Vagina (tissue), 2 donors: ENCODE results near the gene EPB41L3. TPM values are rescaled to one million over a fixed set of nuclear protein-coding genes. Genes with fewer than 3 reads are reported as not detected.

Experiments used
- DNase-seq, 2 donors: peaks; one replicate each; pipeline ENCODE4 v3.0.0-alpha.2; 2017; ENCODE audit errors: extremely low spot score in 2 of 2
- H3K27ac ChIP-seq: fragments of 200-600 bp; sonication (generic); one replicate; pipeline ENCODE4 v1.5.1; 2019
- H3K27me3 ChIP-seq: fragments of 200-600 bp; sonication (generic); one replicate; pipeline ENCODE4 v1.5.1; 2019
- H3K36me3 ChIP-seq, 2 donors: fragments of 200-600 bp; sonication (generic); one replicate each; pipeline ENCODE4 v1.5.1; 2017 to 2019
- H3K4me1 ChIP-seq: fragments of 200-600 bp; sonication (generic); one replicate; pipeline ENCODE4 v1.5.1; 2019
- H3K4me3 ChIP-seq, 2 donors: fragments of 200-600 bp; sonication (generic); 1 replicate in 1 of 2; 2 replicates in 1 of 2; pipeline ENCODE4 v1.5.1; 2016 to 2019
- H3K9me3 ChIP-seq: fragments of 200-600 bp; sonication (generic); one replicate; pipeline ENCODE4 v1.5.1; 2019
- POLR2A ChIP-seq, 2 donors: fragments of 450-650 bp; IDR thresholded peaks; one replicate each; pipeline ENCODE4 v1.6.1; 2017; ENCODE audit warnings: antibody characterized with exemption in 2 of 2, mild to moderate bottlenecking in 2 of 2, moderate library complexity in 2 of 2
- POLR2AphosphoS5 ChIP-seq, 2 donors: sonication (generic); formaldehyde crosslinking; IDR thresholded peaks; one replicate each; pipeline ENCODE4 v1.9.0; 2017; ENCODE audit warnings: antibody characterized with exemption in 2 of 2, mild to moderate bottlenecking in 2 of 2, low read depth in 1 of 2; ENCODE audit not compliant: insufficient read depth in 1 of 2
- intact Hi-C: fragments of 100-400 bp; cut with DNase I; formaldehyde crosslinking; loops from one replicate; pipeline ENCODE4 v1.15.1; 2023
- total RNA-seq: library from RNA; depleted of rRNA; stranded (reverse); fragments of >200 nt; gene quantifications from one replicate; pipeline ENCODE4 v1.2.3, GENCODE V29; 2016
- TF ChIP-seq, protein P1 (sequence below), 3 experiments: fragments of 450-650 bp in 2 of 3; fragments of 200-600 bp in 1 of 3; sonication (generic) in 1 of 3; IDR thresholded peaks; one replicate each; pipeline ENCODE4 v1.5.1; 2017 to 2019; ENCODE audit warnings: antibody characterized with exemption in 3 of 3, mild to moderate bottlenecking in 2 of 3, moderate library complexity in 2 of 3

The EPB41L3 gene
- total RNA-seq, 1 donor from 2014 or later, result 53.0 TPM

DNA sequence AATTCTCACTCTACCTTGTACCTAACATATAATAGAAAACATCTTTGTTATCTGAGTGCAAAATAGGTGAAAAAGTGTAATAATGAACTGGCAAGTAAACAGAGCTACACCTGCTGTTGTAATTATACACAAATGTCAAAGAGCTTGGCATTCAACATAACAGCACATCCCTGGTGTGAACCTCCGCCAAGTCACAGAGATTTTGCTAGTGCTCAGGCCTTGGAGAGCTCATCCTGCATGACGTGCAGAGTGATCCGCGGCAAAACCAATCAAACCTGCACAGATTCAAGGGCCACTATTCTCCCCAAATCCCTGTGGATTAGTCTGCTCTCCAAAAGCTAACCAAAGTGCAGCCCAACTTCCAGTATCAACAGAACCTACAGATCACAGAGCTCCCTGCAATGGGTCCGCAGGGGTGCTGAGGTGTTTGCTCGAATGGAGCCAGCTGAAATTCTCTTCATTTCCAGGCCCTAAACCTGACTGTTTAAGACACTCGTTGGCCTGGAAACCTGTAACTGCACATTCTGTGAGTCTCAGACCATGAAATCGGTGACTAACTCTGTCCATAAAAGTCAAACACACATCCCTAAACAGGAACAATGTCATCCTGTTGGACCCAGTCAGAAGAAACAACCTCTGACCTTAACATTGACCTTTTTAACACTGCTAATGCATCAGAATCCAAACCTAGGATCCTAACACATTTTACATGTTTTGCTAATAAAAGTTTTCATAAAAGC lies 111.8 kb downstream of the EPB41L3 start:
- Histone ChIP-seq H3K4me3 (no peak overlapping the region), H3K9me3 (no peaks in the 10 kb centered on the region), H3K27me3 (no peaks in the 10 kb centered on the region), H3K27ac (no peak overlapping the region), H3K4me1 (no peaks in the 10 kb centered on the region), H3K36me3 (no peaks in the 10 kb centered on the region)
- intact Hi-C loops, result no loop called here
- no peak for DNase-seq
- TF ChIP-seq POLR2A (IDR thresholded peaks at IDR 0.05) (no peak), POLR2AphosphoS5 (IDR thresholded peaks at IDR 0.05; ENCODE audit: insufficient read depth in 1 of 2, low read depth in 1 of 2) (no peak)
- TF ChIP-seq, protein P1, sequence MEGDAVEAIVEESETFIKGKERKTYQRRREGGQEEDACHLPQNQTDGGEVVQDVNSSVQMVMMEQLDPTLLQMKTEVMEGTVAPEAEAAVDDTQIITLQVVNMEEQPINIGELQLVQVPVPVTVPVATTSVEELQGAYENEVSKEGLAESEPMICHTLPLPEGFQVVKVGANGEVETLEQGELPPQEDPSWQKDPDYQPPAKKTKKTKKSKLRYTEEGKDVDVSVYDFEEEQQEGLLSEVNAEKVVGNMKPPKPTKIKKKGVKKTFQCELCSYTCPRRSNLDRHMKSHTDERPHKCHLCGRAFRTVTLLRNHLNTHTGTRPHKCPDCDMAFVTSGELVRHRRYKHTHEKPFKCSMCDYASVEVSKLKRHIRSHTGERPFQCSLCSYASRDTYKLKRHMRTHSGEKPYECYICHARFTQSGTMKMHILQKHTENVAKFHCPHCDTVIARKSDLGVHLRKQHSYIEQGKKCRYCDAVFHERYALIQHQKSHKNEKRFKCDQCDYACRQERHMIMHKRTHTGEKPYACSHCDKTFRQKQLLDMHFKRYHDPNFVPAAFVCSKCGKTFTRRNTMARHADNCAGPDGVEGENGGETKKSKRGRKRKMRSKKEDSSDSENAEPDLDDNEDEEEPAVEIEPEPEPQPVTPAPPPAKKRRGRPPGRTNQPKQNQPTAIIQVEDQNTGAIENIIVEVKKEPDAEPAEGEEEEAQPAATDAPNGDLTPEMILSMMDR (IDR thresholded peaks at IDR 0.05), result no peak

DNA sequence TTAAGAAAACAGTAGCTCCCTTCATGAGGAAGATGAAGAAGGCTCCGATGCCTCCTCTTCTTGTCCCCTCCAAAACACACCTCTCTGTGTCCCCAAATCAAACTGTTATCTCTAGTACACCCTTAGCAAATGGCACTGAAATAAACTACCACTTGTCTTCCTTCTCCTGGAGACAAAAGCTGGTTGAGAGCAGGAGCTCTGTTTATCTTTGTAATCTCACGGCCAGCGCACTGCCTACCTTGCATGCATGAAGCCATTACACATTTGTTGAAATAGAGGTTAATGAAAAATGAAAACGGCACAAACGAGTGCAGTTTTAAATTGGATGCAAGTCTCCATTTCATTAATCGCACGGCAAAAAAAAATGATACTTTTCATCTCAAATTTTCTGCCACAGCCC lies 113.7 kb downstream of the EPB41L3 start:
- H3K4me3 ChIP-seq, result no peak overlapping the region
- no peak for DNase-seq
- no peak overlapping the region for H3K27ac ChIP-seq
- TF ChIP-seq POLR2A (IDR thresholded peaks at IDR 0.05), result no peak
- H3K36me3 ChIP-seq, result no peaks in the 10 kb centered on the region
- H3K9me3 ChIP-seq, result no peaks in the 10 kb centered on the region
- no peaks in the 10 kb centered on the region for H3K4me1 ChIP-seq
- intact Hi-C loops, result no loop called here
- no peaks in the 10 kb centered on the region for H3K27me3 ChIP-seq

DNA sequence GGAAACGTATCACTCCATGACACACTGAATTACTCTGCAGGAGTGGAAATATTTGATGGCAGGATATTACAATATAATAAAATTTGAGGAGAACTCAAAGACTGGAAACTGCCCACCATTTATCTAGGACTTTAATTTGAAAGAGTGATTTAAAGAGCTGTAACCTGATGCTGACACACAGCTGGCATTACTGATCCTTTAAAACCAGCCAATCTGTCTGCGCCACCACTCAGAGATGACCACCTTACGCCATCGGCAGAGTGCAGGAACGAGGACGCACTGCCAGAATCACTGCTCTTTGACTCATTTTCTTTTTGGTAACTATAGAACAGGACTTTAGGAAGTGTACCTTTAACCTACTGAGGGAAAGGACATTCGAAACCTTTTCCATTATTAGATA lies 114.1 kb downstream of the EPB41L3 start:
- no peaks in the 10 kb centered on the region for H3K27me3 ChIP-seq
- H3K4me3 ChIP-seq, result no peak overlapping the region
- no peaks in the 10 kb centered on the region for H3K9me3 ChIP-seq
- no peak for DNase-seq
- H3K4me1 ChIP-seq, result no peaks in the 10 kb centered on the region
- intact Hi-C loops, result no loop called here
- H3K36me3 ChIP-seq, result no peaks in the 10 kb centered on the region
- no peak for TF ChIP-seq POLR2AphosphoS5 (IDR thresholded peaks at IDR 0.05; ENCODE audit: insufficient read depth in 1 of 2, low read depth in 1 of 2)
- TF ChIP-seq POLR2A (IDR thresholded peaks at IDR 0.05), result no peak
- TF ChIP-seq, protein P1 (IDR thresholded peaks at IDR 0.05), result no peak
- no peak overlapping the region for H3K27ac ChIP-seq

DNA sequence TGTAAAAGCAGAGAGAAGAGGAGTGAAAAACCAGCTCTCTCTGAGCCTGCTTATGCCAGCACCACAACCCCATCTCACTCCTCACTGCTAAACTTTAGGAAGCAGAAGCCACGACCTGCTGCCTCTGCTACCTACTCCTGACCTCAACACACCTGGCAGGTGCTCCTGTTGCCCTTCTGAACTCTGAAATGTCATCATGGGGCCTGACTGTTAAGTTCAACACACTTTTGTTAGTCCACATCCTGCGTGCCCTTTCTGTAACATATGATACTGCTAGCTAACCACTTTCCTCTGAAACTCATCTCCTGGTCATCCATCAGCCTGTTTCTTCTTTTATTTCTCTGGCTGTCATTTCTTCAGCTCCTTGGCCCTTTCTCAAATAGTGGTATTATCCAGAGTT lies 118.1 kb downstream of the EPB41L3 start:
- intact Hi-C loops, result no loop called here
- no peak overlapping the region for H3K4me3 ChIP-seq
- DNase-seq, result no peak
- H3K36me3 ChIP-seq, result no peaks in the 10 kb centered on the region
- H3K9me3 ChIP-seq, result no peaks in the 10 kb centered on the region
- no peaks in the 10 kb centered on the region for H3K27me3 ChIP-seq
- TF ChIP-seq POLR2A (IDR thresholded peaks at IDR 0.05), result no peak
- TF ChIP-seq, protein P1 (IDR thresholded peaks at IDR 0.05), result no peak
- no peak for TF ChIP-seq POLR2AphosphoS5 (IDR thresholded peaks at IDR 0.05; ENCODE audit: insufficient read depth in 1 of 2, low read depth in 1 of 2)
- no peaks in the 10 kb centered on the region for H3K4me1 ChIP-seq
- H3K27ac ChIP-seq, result no peak overlapping the region

DNA sequence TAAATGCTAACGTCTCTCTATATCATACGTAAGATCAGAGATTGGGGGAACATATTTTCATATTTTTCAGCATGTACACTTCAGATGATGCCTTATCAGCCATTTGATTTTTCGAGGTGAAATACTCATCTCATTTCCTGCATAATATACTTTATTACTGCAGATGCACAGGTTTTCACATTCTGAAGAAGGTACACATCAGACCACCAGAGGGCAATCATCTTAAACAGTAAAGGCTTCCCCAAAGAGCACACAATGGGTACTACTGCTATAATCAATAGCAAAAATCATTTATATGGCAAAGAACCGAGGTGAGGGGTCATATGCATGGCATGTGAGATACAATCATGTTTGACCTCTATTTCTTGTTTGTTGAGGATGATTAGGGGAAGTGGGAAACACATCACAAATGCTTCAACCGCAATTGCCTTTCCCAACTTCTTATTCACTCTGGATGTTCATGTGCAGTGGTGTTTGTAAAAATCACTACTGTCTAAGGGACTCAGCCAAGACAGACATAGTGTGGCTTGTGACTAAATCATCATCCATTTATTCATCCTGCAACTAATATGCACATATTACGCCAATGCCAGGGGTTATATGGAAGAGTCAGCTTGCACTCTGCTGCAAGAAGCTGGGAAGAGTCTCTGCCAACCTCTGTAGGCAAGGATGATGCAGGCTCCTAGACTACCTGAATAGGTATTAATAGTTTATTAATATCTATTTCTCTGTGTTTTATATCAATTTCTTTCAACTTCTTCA lies 118.7 kb downstream of the EPB41L3 start:
- TF ChIP-seq POLR2A (IDR thresholded peaks at IDR 0.05), result no peak
- TF ChIP-seq, protein P1 (IDR thresholded peaks at IDR 0.05), result peak in 1 of 3 experiments; percentile 26
- no peak for TF ChIP-seq POLR2AphosphoS5 (IDR thresholded peaks at IDR 0.05; ENCODE audit: insufficient read depth in 1 of 2, low read depth in 1 of 2)
- DNase-seq, result no peak
- Histone ChIP-seq H3K4me1 (no peaks in the 10 kb centered on the region), H3K27ac (no peak overlapping the region), H3K27me3 (no peaks in the 10 kb centered on the region), H3K36me3 (no peaks in the 10 kb centered on the region), H3K9me3 (no peaks in the 10 kb centered on the region), H3K4me3 (no peak overlapping the region)
- intact Hi-C loops, result no loop called here
